Osteocyte (in vitro differentiated cells): ENCODE data around the gene ATOH8. TPM values are rescaled to one million over a fixed set of nuclear protein-coding genes. Genes with fewer than 3 reads are reported as not detected.
A peak's percentile ranks its signal among the peaks of the same experiment; 100 is the strongest.

Source experiments
- DNase-seq: peaks from one replicate; pipeline ENCODE4 v3.0.0; 2021; ENCODE audit warnings: mixed read lengths; ENCODE audit not compliant: unreplicated experiment; ENCODE audit errors: extremely low spot score
- H3K27ac Mint-ChIP-seq: one replicate; pipeline ENCODE4 v1.8.0; 2021; ENCODE audit warnings: mild to moderate bottlenecking, mixed read lengths; ENCODE audit not compliant: unreplicated experiment
- H3K27me3 Mint-ChIP-seq: one replicate; pipeline ENCODE4 v1.8.0; 2021; ENCODE audit warnings: mixed read lengths; ENCODE audit not compliant: unreplicated experiment
- H3K36me3 Mint-ChIP-seq: one replicate; pipeline ENCODE4 v1.8.0; 2021; ENCODE audit warnings: mixed read lengths; ENCODE audit not compliant: unreplicated experiment
- H3K4me1 Mint-ChIP-seq: one replicate; pipeline ENCODE4 v1.8.0; 2021; ENCODE audit warnings: mixed read lengths; ENCODE audit not compliant: unreplicated experiment
- H3K4me3 Mint-ChIP-seq: one replicate; pipeline ENCODE4 v1.8.0; 2021; ENCODE audit warnings: mild to moderate bottlenecking, moderate library complexity, mixed read lengths; ENCODE audit not compliant: unreplicated experiment
- H3K9me3 Mint-ChIP-seq: one replicate; pipeline ENCODE4 v1.8.0; 2021; ENCODE audit warnings: mixed read lengths; ENCODE audit not compliant: unreplicated experiment
- CTCF ChIP-seq: fragments of 200-600 bp; sonication (generic); IDR thresholded peaks from 2 replicates; pipeline ENCODE4 v1.5.0; 2021; ENCODE audit warnings: antibody characterized with exemption, mild to moderate bottlenecking, moderate library complexity
- total RNA-seq: library from RNA; stranded (reverse); gene quantifications from 2 replicates; pipeline ENCODE4 v1.2.1, GENCODE V29; 2021

ATOH8 gene
- total RNA-seq, 1 donor from 2014 or later = 5.9 TPM

- no peaks in the 10 kb centered on the region for H3K9me3 Mint-ChIP-seq
- no peak overlapping the region for H3K27ac Mint-ChIP-seq
- peaks cover 2% of the 10 kb centered on the region for H3K27me3 Mint-ChIP-seq
- no peak overlapping the region for H3K4me3 Mint-ChIP-seq
- peaks cover 2% of the 10 kb centered on the region for H3K36me3 Mint-ChIP-seq
- H3K4me1 Mint-ChIP-seq = peaks cover 79% of the 10 kb centered on the region
- no peak for TF ChIP-seq CTCF
- no peak for DNase-seq
Measured at GRCh38 chr2:85767803-85768665, 14.2 kb downstream of the ATOH8 start.

- H3K36me3 Mint-ChIP-seq = peaks cover 2% of the 10 kb centered on the region
- no peak overlapping the region for H3K4me3 Mint-ChIP-seq
- DNase-seq = no peak
- H3K27me3 Mint-ChIP-seq = peaks cover 2% of the 10 kb centered on the region
- TF ChIP-seq CTCF = no peak
- no peak overlapping the region for H3K27ac Mint-ChIP-seq
- H3K4me1 Mint-ChIP-seq = peaks cover 82% of the 10 kb centered on the region
- no peaks in the 10 kb centered on the region for H3K9me3 Mint-ChIP-seq
Measured at GRCh38 chr2:85768713-85769112, 14.9 kb downstream of the ATOH8 start.

GRCh38 chr2:85769236-85769982 is 15.6 kb downstream of the ATOH8 start:
- DNase-seq = no peak
- Mint-ChIP-seq H3K4me1 (peaks cover 87% of the 10 kb centered on the region), H3K27me3 (peaks cover 2% of the 10 kb centered on the region), H3K9me3 (no peaks in the 10 kb centered on the region), H3K4me3 (no peak overlapping the region), H3K36me3 (peaks cover 2% of the 10 kb centered on the region), H3K27ac (no peak overlapping the region)
- TF ChIP-seq CTCF = peak; percentile 24

- TF ChIP-seq CTCF = no peak
- H3K4me1 Mint-ChIP-seq = peaks cover 86% of the 10 kb centered on the region
- no peaks in the 10 kb centered on the region for H3K9me3 Mint-ChIP-seq
- no peaks in the 10 kb centered on the region for H3K36me3 Mint-ChIP-seq
- H3K27ac Mint-ChIP-seq = no peak overlapping the region
- no peak overlapping the region for H3K4me3 Mint-ChIP-seq
- no peak for DNase-seq
- no peaks in the 10 kb centered on the region for H3K27me3 Mint-ChIP-seq
Measured at GRCh38 chr2:85769983-85770362, 16.2 kb downstream of the ATOH8 start.

GRCh38 chr2:85770369-85770768 is 16.6 kb downstream of the ATOH8 start:
- no peak overlapping the region for H3K27ac Mint-ChIP-seq

More at GRCh38 chr2:85770369-85770768, 16.6 kb downstream of the ATOH8 start:
- TF ChIP-seq CTCF = no peak
- Mint-ChIP-seq H3K36me3 (no peaks in the 10 kb centered on the region), H3K9me3 (no peaks in the 10 kb centered on the region), H3K4me3 (no peak overlapping the region), H3K4me1 (peaks cover 82% of the 10 kb centered on the region), H3K27me3 (no peaks in the 10 kb centered on the region)
- no peak for DNase-seq
